Anterior cingulate cortex (tissue), 58 donors: Measurements from ENCODE around the gene RABEPK.
"Not testable (repeated sequence)": the region's sequence is repeated elsewhere in the genome, so short reads cannot be mapped to it uniquely, and the experiment has no call there.

Experiments used
- DNase-seq, 58 donors: peaks; one replicate each; lab custom pipeline; 2025; lab: John Stamatoyannopoulos, UW

Gene RABEPK

GRCh38 chr9:125190361-125190801 lies 10.0 kb upstream of the RABEPK start:
- peak in 3 of 58 donors; percentile 15 to 30 (median 19) for DNase-seq

- not testable (repeated sequence) for DNase-seq
Measured at GRCh38 chr9:125194466-125194865, 5.9 kb upstream of the RABEPK start.

GRCh38 chr9:125195591-125195990 lies 4.8 kb upstream of the RABEPK start:
- DNase-seq: not testable (repeated sequence)

GRCh38 chr9:125202846-125203618 lies 2.7 kb downstream of the RABEPK start:
- DNase-seq: peak in 3 of 58 donors; percentile 2 to 45 (median 3)

- no peak for DNase-seq
Measured at GRCh38 chr9:125204477-125204876, 4.1 kb downstream of the RABEPK start.

- no peak for DNase-seq
Measured at GRCh38 chr9:125214186-125214585, 13.8 kb downstream of the RABEPK start.

GRCh38 chr9:125218621-125219020 lies 18.3 kb downstream of the RABEPK start:
- no peak for DNase-seq

- not testable (repeated sequence) for DNase-seq
Measured at GRCh38 chr9:125224858-125225257, 24.5 kb downstream of the RABEPK start.

GRCh38 chr9:125227761-125228160 lies 27.4 kb downstream of the RABEPK start:
- peak in 8 of 58 donors; percentile 0 to 22 (median 10) for DNase-seq

- DNase-seq: peak in 1 of 58 donors; percentile 1
Measured at GRCh38 chr9:125233678-125234077, 33.3 kb downstream of the RABEPK start.

- not testable (repeated sequence) for DNase-seq
Measured at GRCh38 chr9:125234099-125234498, 33.8 kb downstream of the RABEPK start.

- DNase-seq: no peak
Measured at GRCh38 chr9:125235804-125236519, 35.6 kb downstream of the RABEPK start.

GRCh38 chr9:125236520-125237159 lies 36.3 kb downstream of the RABEPK start:
- DNase-seq: not testable (repeated sequence)

GRCh38 chr9:125238127-125238914 lies 38.0 kb downstream of the RABEPK start:
- no peak for DNase-seq

GRCh38 chr9:125238915-125239446 lies 38.6 kb downstream of the RABEPK start:
- no peak for DNase-seq

- no peak for DNase-seq
Measured at GRCh38 chr9:125239631-125240597, 39.6 kb downstream of the RABEPK start.

GRCh38 chr9:125240649-125240999 lies 40.3 kb downstream of the RABEPK start:
- peak in 9 of 58 donors; percentile 22 to 52 (median 42) for DNase-seq

- DNase-seq: peak; percentile 92 to 100 (median 99)
Measured at GRCh38 chr9:125241000-125241862, 40.9 kb downstream of the RABEPK start, which contains the start of gene HSPA5. Gene HSPA5, minus strand, starts transcription at chr9:125241343. Its CDS starts 217 bp downstream, at chr9:125241126.
